CD4-positive, alpha-beta T cell treated with Interleukin-1 beta for 1 hour (primary cell): ENCODE results near the gene CLTA.

ENCODE experiments used
- DNase-seq, 2 donors: peaks; one replicate each; pipeline ENCODE4 v3.0.0-alpha.2; 2020 to 2022

CLTA gene, protein sequence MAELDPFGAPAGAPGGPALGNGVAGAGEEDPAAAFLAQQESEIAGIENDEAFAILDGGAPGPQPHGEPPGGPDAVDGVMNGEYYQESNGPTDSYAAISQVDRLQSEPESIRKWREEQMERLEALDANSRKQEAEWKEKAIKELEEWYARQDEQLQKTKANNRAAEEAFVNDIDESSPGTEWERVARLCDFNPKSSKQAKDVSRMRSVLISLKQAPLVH

DNA sequence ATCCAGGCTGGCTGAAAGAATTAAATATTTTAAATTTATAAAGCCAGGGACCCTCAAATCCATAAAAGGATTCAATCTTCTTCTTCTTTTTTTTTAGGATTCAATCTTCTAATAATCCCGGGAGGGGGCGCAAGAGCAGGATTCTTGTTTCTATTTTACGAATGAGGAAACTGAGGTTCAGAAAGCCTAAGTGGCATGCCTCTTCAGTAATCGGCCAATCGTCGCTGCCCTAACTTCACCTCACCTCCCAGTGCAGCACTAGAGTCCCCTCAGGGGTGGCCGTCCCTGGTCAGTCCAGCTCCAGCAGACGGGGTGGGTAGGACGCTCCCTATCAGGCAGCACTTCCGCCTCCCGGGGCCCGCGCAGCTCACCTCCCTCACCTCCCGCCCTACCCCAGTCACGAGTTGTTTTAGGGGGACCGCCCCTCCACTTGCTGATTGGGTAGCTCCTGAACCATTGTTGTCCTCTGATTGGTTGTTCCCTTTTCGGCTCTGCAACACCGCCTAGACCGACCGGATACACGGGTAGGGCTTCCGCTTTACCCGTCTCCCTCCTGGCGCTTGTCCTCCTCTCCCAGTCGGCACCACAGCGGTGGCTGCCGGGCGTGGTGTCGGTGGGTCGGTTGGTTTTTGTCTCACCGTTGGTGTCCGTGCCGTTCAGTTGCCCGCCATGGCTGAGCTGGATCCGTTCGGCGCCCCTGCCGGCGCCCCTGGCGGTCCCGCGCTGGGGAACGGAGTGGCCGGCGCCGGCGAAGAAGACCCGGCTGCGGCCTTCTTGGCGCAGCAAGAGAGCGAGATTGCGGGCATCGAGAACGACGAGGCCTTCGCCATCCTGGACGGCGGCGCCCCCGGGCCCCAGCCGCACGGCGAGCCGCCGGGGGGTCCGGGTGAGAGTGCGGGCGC lies at the start of gene CLTA:
CLTA (plus strand) TSS at position 534 of the 902 bp plus-strand sequence; CDS start at position 670, 136 bp downstream.
- peak; percentile 96 for DNase-seq

DNA sequence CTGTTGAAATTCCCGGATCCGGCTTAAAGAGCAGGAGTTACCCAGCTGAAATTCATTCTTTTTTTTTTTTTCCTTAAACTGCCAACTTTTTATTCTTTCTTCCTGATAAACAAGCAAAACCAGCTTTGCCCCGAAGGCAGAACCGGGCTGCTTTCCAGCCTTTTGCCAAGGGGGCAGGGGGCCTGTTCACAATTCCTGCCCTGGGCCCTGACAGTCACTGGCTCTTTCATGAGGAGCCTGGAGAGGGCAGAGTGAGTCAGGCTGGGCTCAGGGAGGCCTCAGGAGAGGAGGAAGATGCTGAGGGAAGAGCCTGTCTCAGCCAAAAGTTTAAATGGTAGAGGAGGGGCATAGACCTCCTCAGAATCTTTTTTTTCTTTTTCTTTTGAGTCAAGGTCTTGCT lies 49.4 kb upstream of the CLTA start:
- DNase-seq = no peak

DNA sequence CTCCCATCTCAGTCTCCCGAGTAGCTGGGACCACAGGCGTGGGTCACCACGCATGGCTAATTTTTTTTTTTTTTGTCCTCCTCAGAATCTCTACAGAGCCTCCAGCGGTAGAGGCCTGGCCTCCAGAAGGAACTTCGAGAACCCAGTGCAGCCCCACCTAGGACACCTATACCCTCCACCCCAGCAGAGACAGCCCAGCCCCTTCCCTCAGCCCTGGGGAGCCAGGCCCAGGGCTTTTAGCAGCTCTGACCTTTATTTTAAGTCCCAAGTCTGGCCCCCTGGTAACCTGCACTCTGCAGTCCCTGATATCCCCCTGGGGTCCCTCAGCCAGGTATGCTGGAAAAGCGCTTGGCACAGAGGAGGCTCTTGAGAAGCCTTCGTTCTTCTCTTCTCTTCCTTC lies 49.0 kb upstream of the CLTA start:
- no peak for DNase-seq

DNA sequence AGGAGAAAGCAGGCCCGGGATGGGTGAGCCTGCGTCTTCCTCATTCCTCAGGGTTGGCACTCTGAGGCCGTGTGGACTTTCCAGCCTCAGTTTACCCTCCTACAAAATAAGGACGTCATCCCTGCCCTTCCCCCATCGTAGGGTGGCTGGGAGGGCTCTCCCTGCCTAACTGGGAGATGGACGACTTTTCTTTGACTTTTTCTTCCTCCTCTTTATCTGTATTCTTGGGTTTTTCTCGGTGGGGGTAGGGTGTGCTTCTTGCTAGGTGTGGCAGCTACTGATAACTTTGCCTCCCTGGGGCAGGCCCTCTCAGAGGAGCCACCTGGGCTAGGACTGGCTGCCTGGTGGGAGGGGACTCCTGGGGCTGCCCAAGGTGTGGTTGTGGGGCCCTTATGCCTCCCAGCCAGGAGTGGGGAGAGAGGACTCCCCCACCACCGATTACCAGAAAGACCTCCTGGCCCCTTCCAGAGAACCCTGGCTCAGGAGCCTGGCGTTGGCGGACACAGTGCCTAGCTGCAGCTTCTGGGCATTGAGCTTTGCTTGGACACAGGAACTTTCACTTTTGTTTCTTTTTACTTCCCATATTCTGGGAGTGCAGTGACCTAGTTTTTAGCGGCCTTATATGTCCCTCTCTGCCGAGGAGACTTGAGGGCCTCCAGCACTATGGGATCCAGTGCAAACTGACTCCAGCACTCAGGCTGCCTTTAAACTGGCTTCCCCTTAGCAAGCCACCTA lies 48.0 kb upstream of the CLTA start:
- DNase-seq = peak in 1 of 2 donors; percentile 23

DNA sequence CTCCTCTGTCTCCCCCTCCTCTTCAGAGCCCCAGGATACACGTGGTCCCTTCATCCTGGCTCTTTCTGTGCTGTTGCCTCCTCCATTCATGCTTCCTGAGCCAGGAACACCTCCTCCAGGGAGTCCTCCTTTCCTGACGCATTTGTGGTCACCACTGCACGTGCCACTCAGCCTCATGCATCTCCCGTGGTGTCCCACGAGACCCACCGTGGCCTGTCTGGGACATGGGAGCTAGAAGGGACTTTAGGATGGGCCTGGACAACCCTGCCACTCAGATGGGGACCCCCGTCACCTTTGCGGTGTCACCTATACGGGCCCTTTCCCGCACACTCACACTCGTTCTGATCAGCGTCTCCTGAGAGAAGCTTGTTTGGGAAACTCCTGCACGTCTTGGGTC lies 47.5 kb upstream of the CLTA start:
- no peak for DNase-seq

DNA sequence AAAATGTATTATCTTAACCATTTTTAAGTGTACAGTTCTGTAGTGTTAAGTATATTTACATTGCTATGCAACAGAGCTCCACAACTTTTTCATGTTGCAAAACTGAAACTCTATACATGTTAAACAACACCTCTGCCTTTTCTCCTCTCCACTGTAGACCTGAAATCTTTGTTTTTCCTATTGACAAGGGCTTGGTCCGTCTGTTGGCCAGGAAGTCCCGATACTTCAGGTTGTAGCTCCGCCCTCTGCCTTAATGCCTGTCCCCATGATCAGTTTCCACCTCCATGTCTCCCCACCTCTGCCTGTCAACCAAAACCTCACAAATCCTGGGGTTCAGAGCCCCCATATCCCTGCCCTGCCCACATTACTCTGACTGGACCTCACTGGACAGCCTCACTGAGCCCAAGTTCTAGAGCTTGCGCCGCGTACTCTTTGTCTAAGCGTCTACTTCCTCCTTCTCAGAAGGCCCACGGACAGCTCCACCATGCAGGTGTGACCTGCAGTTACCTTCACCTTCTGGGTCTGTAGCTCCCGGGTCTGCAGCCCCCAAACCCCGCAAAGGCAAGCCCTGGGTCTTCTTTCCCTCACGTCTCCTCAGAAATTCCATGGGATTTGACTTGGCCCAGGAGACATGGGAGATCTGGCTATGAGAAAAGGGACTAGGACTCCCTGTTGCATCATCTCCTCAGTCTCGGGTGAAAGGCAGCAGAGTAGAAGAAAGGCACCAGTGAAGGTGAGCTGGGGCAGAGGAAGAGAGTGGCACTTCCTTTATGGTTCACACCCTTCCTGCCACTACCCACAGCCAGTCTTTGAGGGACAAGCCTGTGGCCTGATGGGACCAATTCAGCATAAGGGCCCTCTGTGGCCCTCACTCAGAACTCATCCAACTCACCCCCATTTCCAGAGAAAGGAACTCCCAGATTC lies 46.1 kb upstream of the CLTA start:
- peak; percentile 49 to 54 for DNase-seq

DNA sequence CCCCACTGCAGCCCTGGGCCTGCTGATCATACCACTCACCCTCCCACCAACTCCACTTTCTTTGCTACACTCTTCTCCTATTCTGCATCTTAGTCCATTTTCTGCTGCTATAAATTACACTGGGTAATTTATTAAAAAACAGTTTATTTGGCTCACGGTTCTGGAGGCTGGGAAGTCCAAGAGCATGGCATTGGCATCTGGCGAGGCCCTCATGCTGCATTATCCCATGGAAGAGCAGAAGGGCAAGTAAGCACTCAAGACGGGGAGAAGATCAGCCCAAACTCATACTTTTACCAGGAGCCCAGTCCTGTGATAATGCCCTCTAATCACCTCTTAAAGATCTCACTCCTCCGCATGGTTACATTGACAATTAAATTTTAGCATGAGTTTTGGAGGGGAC lies 44.8 kb upstream of the CLTA start:
- DNase-seq = no peak

DNA sequence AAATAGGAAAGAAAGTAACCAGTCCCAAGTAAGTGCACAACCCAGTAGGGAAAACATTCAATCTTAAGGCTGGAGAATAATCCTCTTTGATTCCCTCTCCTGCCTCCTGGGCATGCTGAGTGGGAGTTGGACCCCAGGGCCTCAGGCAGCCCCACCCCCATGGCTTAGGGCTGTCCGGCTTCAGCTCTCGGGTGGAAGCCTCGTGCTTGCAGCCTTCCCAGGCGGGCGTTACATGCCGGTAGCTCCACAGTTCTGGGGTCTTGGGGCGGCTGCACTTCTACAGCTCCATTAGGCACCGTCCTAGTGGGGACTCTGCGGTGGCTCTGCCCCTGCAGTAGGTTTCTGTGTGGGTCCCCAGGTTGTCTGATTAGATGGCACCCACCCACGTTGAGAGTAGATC lies 44.1 kb upstream of the CLTA start:
- no peak for DNase-seq

DNA sequence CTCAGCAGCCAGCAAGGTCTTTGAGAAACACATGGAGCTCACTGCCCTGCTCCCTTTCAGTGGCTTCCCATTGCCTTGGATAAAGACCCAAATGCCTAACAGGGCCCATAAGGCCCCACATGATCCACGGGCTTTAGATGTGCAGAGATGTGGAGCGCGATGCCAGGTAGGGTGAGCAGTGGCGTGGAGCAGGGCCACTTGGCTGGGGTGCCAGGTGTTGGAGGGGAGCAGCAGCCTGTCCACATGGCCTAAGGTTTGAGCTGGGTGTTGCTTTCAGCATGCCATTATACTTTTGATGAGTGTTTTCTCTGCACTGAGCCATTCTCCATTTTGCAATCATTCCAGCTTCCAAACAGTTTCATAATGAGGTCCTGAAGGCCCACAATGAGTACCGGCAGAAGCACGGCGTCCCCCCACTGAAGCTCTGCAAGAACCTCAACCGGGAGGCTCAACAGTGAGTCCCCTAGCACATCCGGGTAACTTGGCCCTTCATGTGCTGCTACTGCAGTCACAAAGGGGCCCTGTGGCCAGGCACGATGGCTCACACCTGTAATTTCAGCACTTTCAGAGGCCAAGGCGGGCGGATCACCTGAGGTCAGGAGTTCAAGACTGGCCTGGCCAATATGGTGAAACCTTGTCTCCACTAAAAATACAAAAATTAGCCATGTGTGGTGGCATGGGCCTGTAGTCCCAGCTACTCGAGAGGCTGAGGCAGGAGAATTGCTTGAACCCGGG lies 43.1 kb upstream of the CLTA start:
- no peak for DNase-seq

DNA sequence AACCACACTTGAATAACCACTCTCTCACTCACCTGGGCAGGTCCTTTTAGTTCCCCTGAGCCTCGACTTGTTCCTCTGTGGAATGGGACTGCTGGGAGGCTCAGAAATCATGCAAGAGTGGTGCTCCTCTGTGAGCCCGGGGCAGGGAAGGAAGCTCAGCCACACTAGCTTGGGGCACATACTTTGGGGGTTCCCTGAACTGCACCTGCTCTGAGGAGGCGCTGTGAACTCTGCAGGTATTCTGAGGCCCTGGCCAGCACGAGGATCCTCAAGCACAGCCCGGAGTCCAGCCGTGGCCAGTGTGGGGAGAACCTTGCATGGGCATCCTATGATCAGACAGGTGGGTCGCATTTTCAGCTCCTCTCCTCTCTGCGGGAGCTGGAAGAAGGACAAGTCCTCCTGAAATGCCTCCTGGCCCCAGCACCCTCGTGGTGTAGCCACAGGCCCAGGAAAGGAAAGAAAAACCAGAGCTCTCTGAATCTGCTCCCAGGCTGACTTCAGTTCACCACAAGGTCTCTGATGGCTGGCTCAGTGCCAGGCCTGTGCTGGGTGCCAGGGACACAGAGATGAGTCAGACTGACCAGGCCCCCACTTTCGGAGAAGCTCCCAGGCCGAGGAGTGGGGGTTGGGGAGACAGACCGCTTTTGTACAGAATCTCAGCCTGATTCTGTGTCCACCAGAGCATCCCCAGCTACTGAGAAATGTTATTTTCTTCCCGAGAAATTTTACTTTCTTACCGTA lies 42.2 kb upstream of the CLTA start:
- peak; percentile 78 to 83 for DNase-seq

DNA sequence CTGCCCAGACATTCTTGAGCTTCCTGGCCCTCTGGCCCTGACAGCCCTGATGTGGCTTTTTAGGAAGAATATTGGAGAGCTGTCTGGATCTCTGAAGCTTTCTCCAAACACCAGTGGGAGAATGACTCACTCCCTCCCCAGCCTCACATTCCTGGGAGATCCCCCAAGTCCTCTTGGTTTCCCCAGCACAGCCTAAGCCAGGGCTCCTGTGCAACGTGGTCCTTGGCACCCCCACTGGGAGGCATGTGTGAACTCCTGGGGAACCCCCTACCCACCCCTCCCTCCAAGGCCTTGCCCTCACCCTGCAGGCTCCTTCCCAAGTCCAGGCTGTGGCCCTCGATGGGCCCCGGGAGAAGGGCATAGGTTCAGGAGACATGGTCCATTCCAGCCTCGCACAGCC lies 41.5 kb upstream of the CLTA start:
- DNase-seq = no peak

DNA sequence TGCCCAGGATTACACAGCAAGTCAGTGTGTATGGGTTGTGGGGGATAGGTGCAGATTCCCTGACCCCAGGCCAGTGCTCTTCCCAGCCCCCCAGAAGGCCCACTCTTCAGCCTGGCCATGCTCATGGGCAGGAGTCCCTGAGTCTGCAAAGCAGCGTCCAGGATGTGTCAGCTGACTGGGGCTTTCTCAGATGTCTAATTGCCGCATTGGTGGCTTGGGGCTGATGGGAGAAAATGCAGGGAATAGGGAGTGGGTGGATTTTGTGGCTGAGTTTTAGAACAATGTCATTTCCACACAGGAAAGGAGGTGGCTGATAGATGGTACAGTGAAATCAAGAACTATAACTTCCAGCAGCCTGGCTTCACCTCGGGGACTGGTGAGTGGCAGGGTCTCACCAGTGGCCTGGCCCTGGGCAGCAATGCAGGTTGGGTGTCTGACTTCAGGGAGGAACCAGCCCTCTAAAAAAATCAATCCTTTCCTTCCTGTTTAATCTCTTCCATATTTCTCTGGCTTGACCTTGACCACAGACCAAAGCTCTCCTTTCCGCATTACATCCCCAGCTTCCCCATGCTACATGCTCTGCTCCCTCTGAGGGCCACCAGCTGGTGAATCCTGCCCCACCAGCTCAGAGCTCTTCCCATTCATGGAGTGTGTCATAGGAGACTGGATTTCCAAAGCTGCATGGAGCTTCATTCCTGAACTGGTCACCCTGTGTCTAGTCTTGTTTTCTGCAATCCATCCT lies 40.0 kb upstream of the CLTA start:
- no peak for DNase-seq

DNA sequence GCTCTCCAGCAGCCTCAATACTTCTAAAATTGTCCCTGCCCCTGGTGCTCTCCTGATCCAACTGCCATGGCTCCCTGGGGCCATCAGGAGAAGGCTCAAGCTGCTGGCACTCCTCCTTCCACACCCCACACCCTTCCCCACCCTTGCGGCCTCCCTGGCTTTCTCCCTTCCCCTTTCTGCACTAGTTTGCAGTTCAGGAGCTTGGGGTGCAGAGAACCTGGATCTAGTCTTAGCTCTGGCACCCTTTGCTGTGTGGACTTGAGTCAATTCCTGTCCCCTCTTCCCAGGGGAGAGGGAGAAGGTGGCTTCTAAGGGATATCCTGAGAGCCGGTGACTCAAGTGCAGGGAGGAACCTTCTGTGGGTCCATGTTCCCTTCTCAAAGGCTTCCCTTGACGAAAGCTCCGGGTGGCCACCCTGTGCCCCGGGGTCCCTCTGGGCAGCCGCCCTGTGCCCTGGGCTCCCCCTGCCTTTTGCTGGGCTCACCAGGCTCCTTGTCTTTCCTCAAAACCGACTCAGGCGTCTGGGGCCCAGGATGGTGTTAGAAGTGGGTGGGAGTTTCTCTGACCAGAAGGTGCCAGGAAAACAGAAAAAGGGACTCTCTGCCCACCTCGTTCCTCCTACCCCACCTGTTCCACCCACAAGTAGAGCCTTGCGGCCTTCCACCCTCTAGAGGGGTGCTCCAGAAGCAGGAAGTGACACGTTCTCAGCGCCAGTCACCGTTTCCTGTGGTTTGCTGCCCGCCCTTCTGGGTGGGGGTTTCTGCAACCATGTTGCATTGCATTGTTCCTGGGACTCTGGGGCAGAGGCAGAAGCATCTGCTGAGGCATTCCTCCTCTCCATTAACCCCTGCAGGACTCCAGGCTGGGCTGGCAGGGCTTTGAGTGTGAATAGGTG lies 39.2 kb upstream of the CLTA start:
- DNase-seq = peak; percentile 88 to 91

DNA sequence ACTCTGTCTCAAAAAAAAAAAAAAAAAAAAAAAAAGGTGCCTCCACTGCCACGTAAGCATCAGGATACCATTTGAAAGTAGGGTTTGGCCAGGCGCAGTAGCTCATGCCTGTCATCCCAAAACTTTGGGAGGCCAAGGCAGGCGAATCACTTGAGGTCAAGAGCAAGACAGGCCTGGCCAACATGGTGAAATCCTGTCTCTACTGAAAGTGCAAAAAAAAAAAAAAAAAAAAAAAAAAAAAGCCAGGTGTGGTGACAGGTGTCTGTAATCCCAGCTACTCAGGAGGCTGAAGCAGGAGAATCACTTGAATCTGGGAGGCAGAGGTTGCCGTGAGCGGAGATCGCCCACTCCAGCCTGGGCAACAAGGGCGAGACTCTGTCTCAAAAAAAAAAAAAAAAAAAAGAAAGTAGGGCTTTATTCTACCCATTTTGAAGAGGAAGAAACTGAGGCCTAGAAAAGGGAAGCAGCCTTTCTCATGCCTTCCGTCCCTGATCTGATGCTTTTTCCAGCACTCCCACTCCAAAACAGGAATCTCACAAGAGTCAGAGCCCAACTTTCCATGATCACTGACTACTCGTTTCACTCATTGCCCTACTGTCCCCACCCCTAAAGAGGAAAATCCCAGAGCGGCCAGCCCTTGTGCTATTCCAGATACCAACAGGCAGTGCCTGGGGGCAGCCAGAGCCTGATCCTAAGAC lies 37.8 kb upstream of the CLTA start:
- no peak for DNase-seq

DNA sequence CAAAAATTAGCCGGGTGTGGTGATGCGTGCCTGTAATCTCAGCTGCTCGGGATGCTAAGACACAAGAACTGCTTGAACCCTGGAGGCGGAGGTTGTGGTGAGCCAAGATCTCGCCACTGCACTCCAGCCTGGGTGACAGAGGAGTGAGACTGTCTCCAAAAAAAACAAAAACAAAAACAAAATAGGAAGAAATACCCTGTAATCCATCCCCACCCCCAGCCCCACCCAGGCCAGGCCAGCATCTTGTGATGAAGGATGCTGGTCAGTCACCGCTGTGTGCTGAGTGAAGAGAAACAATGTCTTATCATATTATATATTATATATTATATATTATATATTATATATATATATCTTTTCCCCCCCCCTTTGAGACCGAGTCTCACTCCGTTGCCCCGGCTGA lies 37.0 kb upstream of the CLTA start:
- DNase-seq = no peak

DNA sequence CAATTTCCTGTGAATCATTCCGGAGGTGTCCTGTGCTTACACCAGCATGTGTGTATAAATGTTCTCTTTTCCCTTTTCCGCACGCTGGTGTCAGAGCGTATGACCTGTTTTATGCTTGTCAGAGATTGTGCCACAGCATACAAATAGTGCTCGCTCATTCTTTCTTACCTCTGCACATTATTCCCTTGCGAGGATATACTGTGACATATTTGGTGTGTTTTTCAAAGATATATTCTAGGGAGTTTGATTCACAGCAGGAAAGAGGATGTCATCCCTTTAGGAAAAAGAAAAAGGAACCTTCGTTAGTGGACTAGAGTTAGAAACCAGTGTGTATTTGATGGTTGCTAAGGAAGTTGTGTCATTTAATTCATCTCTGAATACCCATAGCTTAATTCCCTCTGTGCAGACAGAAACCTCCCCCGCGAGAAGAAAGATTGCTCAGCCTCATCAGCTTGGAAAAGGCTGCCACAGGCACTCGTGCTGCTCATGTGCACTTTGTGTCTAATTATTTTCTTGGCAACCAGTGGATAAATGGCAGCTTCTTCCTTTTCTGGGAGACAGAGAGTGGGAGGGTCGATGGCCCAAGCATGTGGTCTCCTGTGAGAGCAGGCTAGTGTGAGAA lies 36.3 kb upstream of the CLTA start:
- peak; percentile 17 to 64 for DNase-seq

DNA sequence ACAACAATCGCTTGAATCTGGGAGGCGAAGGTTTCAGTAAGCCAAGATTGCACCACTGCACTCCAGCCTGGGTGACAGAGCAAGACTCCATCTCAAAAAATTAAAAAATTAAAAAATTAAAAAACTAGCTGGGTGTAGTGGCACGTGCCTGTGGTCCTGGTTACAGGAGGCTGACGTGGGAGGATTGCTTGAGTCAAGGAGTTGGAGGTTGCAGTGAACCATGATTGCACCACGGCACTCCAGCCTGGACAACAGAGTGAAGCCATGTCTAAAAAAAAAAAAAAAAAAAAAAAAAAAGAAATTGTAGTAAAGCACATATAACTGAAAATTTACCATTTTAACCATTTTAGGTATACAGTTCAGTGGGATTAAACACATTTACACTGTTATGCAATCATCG lies 34.6 kb upstream of the CLTA start:
- DNase-seq = no peak

DNA sequence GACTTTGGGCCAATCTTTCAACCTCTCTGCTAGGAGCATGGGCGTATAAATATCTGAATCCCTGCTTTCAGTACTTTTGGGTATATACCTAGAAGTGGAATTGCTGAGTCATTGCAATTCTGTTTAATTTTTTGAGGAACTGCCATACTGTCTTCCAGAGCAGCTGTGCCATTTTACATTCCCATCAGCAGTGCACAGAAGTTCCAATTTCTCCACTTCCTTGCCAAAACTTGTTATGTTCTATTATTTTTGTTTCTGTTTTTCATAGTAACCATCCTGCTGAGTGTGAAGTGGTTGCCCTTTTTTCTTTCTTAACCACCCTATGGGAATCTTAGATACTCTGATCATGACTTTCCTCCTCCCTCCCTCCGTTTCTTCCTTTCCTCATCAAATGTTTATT lies 32.6 kb upstream of the CLTA start:
- no peak for DNase-seq
